Stimulated activated naive CD8-positive, alpha-beta T cell treated with anti-CD3 and anti-CD28 coated beads, Interleukin-15, Interleukin-2, amounts not matched to agents 100 ng/mL and 50 ng/mL, for 24 hours (primary cell): Measurements from ENCODE around the gene SH2D7.

Source experiments
- H3K27ac Mint-ChIP-seq: one replicate; pipeline ENCODE4 v1.8.0; 2021; ENCODE audit warnings: mild to moderate bottlenecking, mixed read lengths
- H3K27me3 Mint-ChIP-seq: one replicate; pipeline ENCODE4 v1.8.0; 2021; ENCODE audit warnings: mixed read lengths
- H3K36me3 Mint-ChIP-seq: one replicate; pipeline ENCODE4 v1.8.0; 2021; ENCODE audit warnings: low read depth, mixed read lengths
- H3K4me1 Mint-ChIP-seq: one replicate; pipeline ENCODE4 v1.8.0; 2021; ENCODE audit warnings: low read depth, mixed read lengths
- H3K4me3 Mint-ChIP-seq: one replicate; pipeline ENCODE4 v1.8.0; 2021; ENCODE audit warnings: mild to moderate bottlenecking, mixed read lengths
- H3K9me3 Mint-ChIP-seq: one replicate; pipeline ENCODE4 v1.8.0; 2021; ENCODE audit warnings: mixed read lengths

SH2D7 gene

GRCh38 chr15:78082106-78082742 is 10.1 kb upstream of the SH2D7 start:
- Mint-ChIP-seq H3K4me3 (no peak overlapping the region), H3K27me3 (no peaks in the 10 kb centered on the region), H3K9me3 (no peaks in the 10 kb centered on the region), H3K36me3 (no peaks in the 10 kb centered on the region), H3K27ac (peak overlapping the region; percentile 33), H3K4me1 (peaks cover 13% of the 10 kb centered on the region)

GRCh38 chr15:78082743-78083110 is 9.6 kb upstream of the SH2D7 start:
- peak overlapping the region; percentile 33 for H3K27ac Mint-ChIP-seq
- no peaks in the 10 kb centered on the region for H3K36me3 Mint-ChIP-seq
- H3K9me3 Mint-ChIP-seq: no peaks in the 10 kb centered on the region
- H3K27me3 Mint-ChIP-seq: no peaks in the 10 kb centered on the region
- no peak overlapping the region for H3K4me3 Mint-ChIP-seq
- peaks cover 13% of the 10 kb centered on the region for H3K4me1 Mint-ChIP-seq

GRCh38 chr15:78083186-78083585 is 9.2 kb upstream of the SH2D7 start:
- Mint-ChIP-seq H3K9me3 (no peaks in the 10 kb centered on the region), H3K4me1 (peaks cover 13% of the 10 kb centered on the region), H3K36me3 (no peaks in the 10 kb centered on the region), H3K27ac (no peak overlapping the region), H3K27me3 (no peaks in the 10 kb centered on the region), H3K4me3 (no peak overlapping the region)

GRCh38 chr15:78083687-78084448 is 8.5 kb upstream of the SH2D7 start:
- H3K9me3 Mint-ChIP-seq: no peaks in the 10 kb centered on the region
- no peaks in the 10 kb centered on the region for H3K36me3 Mint-ChIP-seq
- no peak overlapping the region for H3K4me3 Mint-ChIP-seq
- H3K27me3 Mint-ChIP-seq: no peaks in the 10 kb centered on the region
- H3K4me1 Mint-ChIP-seq: peaks cover 12% of the 10 kb centered on the region
- H3K27ac Mint-ChIP-seq: no peak overlapping the region

- no peak overlapping the region for H3K4me3 Mint-ChIP-seq
- H3K27ac Mint-ChIP-seq: no peak overlapping the region
Measured at GRCh38 chr15:78084449-78084750, 8.0 kb upstream of the SH2D7 start.

GRCh38 chr15:78085928-78086327 is 6.4 kb upstream of the SH2D7 start:
- Mint-ChIP-seq H3K36me3 (no peaks in the 10 kb centered on the region), H3K4me1 (peaks cover 12% of the 10 kb centered on the region), H3K27ac (no peak overlapping the region), H3K4me3 (no peak overlapping the region), H3K9me3 (no peaks in the 10 kb centered on the region), H3K27me3 (no peaks in the 10 kb centered on the region)

More at GRCh38 chr15:78084449-78084750, 8.0 kb upstream of the SH2D7 start:
- peaks cover 12% of the 10 kb centered on the region for H3K4me1 Mint-ChIP-seq
- H3K36me3 Mint-ChIP-seq: no peaks in the 10 kb centered on the region
- H3K9me3 Mint-ChIP-seq: no peaks in the 10 kb centered on the region
- H3K27me3 Mint-ChIP-seq: no peaks in the 10 kb centered on the region

GRCh38 chr15:78087951-78088772 is 4.2 kb upstream of the SH2D7 start:
- Mint-ChIP-seq H3K27ac (no peak overlapping the region), H3K9me3 (no peaks in the 10 kb centered on the region), H3K27me3 (no peaks in the 10 kb centered on the region), H3K36me3 (no peaks in the 10 kb centered on the region), H3K4me3 (no peak overlapping the region), H3K4me1 (peaks cover 3% of the 10 kb centered on the region)

- Mint-ChIP-seq H3K27me3 (no peaks in the 10 kb centered on the region), H3K4me3 (no peak overlapping the region), H3K4me1 (peaks cover 3% of the 10 kb centered on the region), H3K9me3 (no peaks in the 10 kb centered on the region), H3K27ac (no peak overlapping the region), H3K36me3 (no peaks in the 10 kb centered on the region)
Measured at GRCh38 chr15:78088773-78089080, 3.6 kb upstream of the SH2D7 start.

GRCh38 chr15:78090422-78091063 is 1.8 kb upstream of the SH2D7 start:
- Mint-ChIP-seq H3K36me3 (no peaks in the 10 kb centered on the region), H3K27me3 (no peaks in the 10 kb centered on the region), H3K9me3 (no peaks in the 10 kb centered on the region), H3K27ac (no peak overlapping the region), H3K4me1 (peaks cover 3% of the 10 kb centered on the region), H3K4me3 (no peak overlapping the region)

- Mint-ChIP-seq H3K27me3 (no peaks in the 10 kb centered on the region), H3K4me3 (no peak overlapping the region), H3K4me1 (no peaks in the 10 kb centered on the region), H3K9me3 (no peaks in the 10 kb centered on the region), H3K27ac (no peak overlapping the region), H3K36me3 (no peaks in the 10 kb centered on the region)
Measured at GRCh38 chr15:78093242-78094020, 1.1 kb downstream of the SH2D7 start.

GRCh38 chr15:78097667-78098066 is 5.3 kb downstream of the SH2D7 start:
- Mint-ChIP-seq H3K27me3 (no peaks in the 10 kb centered on the region), H3K27ac (no peak overlapping the region), H3K9me3 (no peaks in the 10 kb centered on the region), H3K36me3 (no peaks in the 10 kb centered on the region), H3K4me1 (peaks cover 4% of the 10 kb centered on the region), H3K4me3 (no peak overlapping the region)

- H3K27ac Mint-ChIP-seq: no peak overlapping the region
- no peak overlapping the region for H3K4me3 Mint-ChIP-seq
- no peaks in the 10 kb centered on the region for H3K36me3 Mint-ChIP-seq
- H3K9me3 Mint-ChIP-seq: no peaks in the 10 kb centered on the region
- H3K27me3 Mint-ChIP-seq: no peaks in the 10 kb centered on the region
- peaks cover 9% of the 10 kb centered on the region for H3K4me1 Mint-ChIP-seq
Measured at GRCh38 chr15:78098131-78098755, 5.9 kb downstream of the SH2D7 start.

- Mint-ChIP-seq H3K27me3 (no peaks in the 10 kb centered on the region), H3K27ac (no peak overlapping the region), H3K9me3 (no peaks in the 10 kb centered on the region), H3K36me3 (no peaks in the 10 kb centered on the region), H3K4me3 (no peak overlapping the region), H3K4me1 (peaks cover 36% of the 10 kb centered on the region)
Measured at GRCh38 chr15:78100886-78101285, 8.5 kb downstream of the SH2D7 start.

- H3K27ac Mint-ChIP-seq: no peak overlapping the region
- H3K4me1 Mint-ChIP-seq: peaks cover 42% of the 10 kb centered on the region
- no peak overlapping the region for H3K4me3 Mint-ChIP-seq
- H3K9me3 Mint-ChIP-seq: no peaks in the 10 kb centered on the region
- no peaks in the 10 kb centered on the region for H3K27me3 Mint-ChIP-seq
- H3K36me3 Mint-ChIP-seq: no peaks in the 10 kb centered on the region
Measured at GRCh38 chr15:78101423-78102105, 9.2 kb downstream of the SH2D7 start.
